Large intestine (tissue), 3 donors: ENCODE measurements around the gene LGR4. TPM values are rescaled to one million over a fixed set of nuclear protein-coding genes. Genes with fewer than 3 reads are reported as not detected.

ENCODE experiments used
- DNase-seq, 2 donors: peaks; one replicate each; pipeline versions ENCODE4 v3.0.0 to v3.0.0-alpha.2; 2013
- H3K27ac ChIP-seq: one replicate; pipeline ENCODE4 v1.5.1; 2013; ENCODE audit warnings: low read length
- H3K27me3 ChIP-seq: 2 replicates; pipeline ENCODE4 v1.6.1; 2013; ENCODE audit warnings: low read length; ENCODE audit not compliant: control insufficient read depth, insufficient read depth
- H3K36me3 ChIP-seq: 2 replicates; pipeline ENCODE4 v1.6.1; 2013; ENCODE audit warnings: low read length; ENCODE audit not compliant: control insufficient read depth, insufficient read depth
- H3K4me1 ChIP-seq: one replicate; pipeline ENCODE4 v1.6.1; 2013; ENCODE audit warnings: low read length; ENCODE audit not compliant: control insufficient read depth, insufficient read depth
- H3K4me3 ChIP-seq: one replicate; pipeline ENCODE4 v1.5.1; 2013; ENCODE audit warnings: low read length
- H3K9me3 ChIP-seq: one replicate; pipeline ENCODE4 v1.6.1; 2013; ENCODE audit warnings: mild to moderate bottlenecking, low read depth, low read length, moderate library complexity; ENCODE audit not compliant: control insufficient read depth
- WGBS: methylation state at CpG from one replicate; pipeline ENCODE4 v1.1.5; 2013; ENCODE audit warnings: low lambda C conversion rate; ENCODE audit not compliant: insufficient coverage; 5-methylcytosine and 5-hydroxymethylcytosine counted together
- polyA plus RNA-seq: library from polyadenylated mRNA; unstranded; fragments of 120-200 nt; gene quantifications from one replicate; pipeline ENCODE4 v1.2.1, GENCODE V29; 2013

Gene LGR4
- polyA plus RNA-seq, 1 donor, result 53.2 TPM

- Histone ChIP-seq H3K9me3 (no peaks in the 10 kb centered on the region), H3K36me3 (peaks cover 22% of the 10 kb centered on the region), H3K27ac (no peak overlapping the region), H3K4me3 (no peak overlapping the region), H3K27me3 (no peaks in the 10 kb centered on the region), H3K4me1 (no peaks in the 10 kb centered on the region)
- DNase-seq, result no peak
- no CpG with 5 or more reads among the region's 5 CpGs for WGBS
Measured at GRCh38 chr11:27489092-27489491, 16.5 kb upstream of the LGR4 start.

DNA sequence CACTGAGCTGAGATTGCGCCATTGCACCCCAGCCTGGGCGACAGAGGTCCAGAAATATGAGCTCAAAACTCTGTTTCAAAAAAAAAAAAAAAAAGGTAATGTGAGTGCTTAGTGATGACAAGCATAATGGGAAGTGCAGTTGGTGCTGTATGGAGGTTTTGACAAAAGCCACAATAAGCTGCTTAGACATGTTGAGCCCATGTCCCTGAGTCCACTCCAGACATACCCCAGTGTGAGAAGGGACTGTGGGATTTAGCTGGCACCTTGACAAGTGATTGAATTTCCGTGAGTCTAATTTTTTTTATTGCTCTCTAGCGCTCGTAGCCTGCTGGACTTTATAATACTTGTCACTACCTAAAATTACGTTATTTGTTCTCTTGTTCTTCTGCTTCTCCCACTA is 15.1 kb upstream of the LGR4 start:
- Histone ChIP-seq H3K4me1 (no peaks in the 10 kb centered on the region), H3K36me3 (peaks cover 19% of the 10 kb centered on the region)
- 91% methylated on average over 4 of the region's 6 CpGs for WGBS

GRCh38 chr11:27485930-27486773 is 13.6 kb upstream of the LGR4 start:
- peak in 1 of 2 donors; percentile 45 for DNase-seq
- Histone ChIP-seq H3K4me3 (no peak overlapping the region), H3K9me3 (no peaks in the 10 kb centered on the region), H3K27me3 (no peaks in the 10 kb centered on the region), H3K36me3 (peaks cover 9% of the 10 kb centered on the region), H3K4me1 (no peaks in the 10 kb centered on the region), H3K27ac (no peak overlapping the region)
- no CpG with 5 or more reads among the region's 4 CpGs for WGBS

More for the DNA sequence above, 15.1 kb upstream of the LGR4 start:
- no peaks in the 10 kb centered on the region for H3K27me3 ChIP-seq
- H3K4me3 ChIP-seq, result no peak overlapping the region
- DNase-seq, result no peak
- H3K9me3 ChIP-seq, result no peaks in the 10 kb centered on the region
- H3K27ac ChIP-seq, result no peak overlapping the region

- Histone ChIP-seq H3K9me3 (no peaks in the 10 kb centered on the region), H3K27ac (no peak overlapping the region), H3K4me3 (no peak overlapping the region), H3K4me1 (no peaks in the 10 kb centered on the region), H3K36me3 (no peaks in the 10 kb centered on the region), H3K27me3 (no peaks in the 10 kb centered on the region)
- no peak for DNase-seq
- WGBS, result no CpG with 5 or more reads among the region's 2 CpGs
Measured at GRCh38 chr11:27482793-27483192, 10.2 kb upstream of the LGR4 start.

- WGBS, result 97% methylated on average over 4 of the region's 4 CpGs
- H3K4me1 ChIP-seq, result no peaks in the 10 kb centered on the region
- H3K27me3 ChIP-seq, result no peaks in the 10 kb centered on the region
- no peaks in the 10 kb centered on the region for H3K36me3 ChIP-seq
- no peak for DNase-seq
- no peaks in the 10 kb centered on the region for H3K9me3 ChIP-seq
- no peak overlapping the region for H3K4me3 ChIP-seq
- no peak overlapping the region for H3K27ac ChIP-seq
Measured at GRCh38 chr11:27481992-27482391, 9.4 kb upstream of the LGR4 start.

- DNase-seq, result no peak
- Histone ChIP-seq H3K27ac (no peak overlapping the region), H3K4me1 (no peaks in the 10 kb centered on the region), H3K27me3 (no peaks in the 10 kb centered on the region), H3K4me3 (no peak overlapping the region), H3K36me3 (no peaks in the 10 kb centered on the region), H3K9me3 (no peaks in the 10 kb centered on the region)
- WGBS, result no CpG with 5 or more reads among the region's 2 CpGs
Measured at GRCh38 chr11:27477831-27478230, 5.2 kb upstream of the LGR4 start.

GRCh38 chr11:27477243-27477642 is 4.7 kb upstream of the LGR4 start:
- no peak for DNase-seq
- H3K27ac ChIP-seq, result no peak overlapping the region
- no peaks in the 10 kb centered on the region for H3K27me3 ChIP-seq
- no peaks in the 10 kb centered on the region for H3K9me3 ChIP-seq
- no peaks in the 10 kb centered on the region for H3K36me3 ChIP-seq
- no peaks in the 10 kb centered on the region for H3K4me1 ChIP-seq
- no peak overlapping the region for H3K4me3 ChIP-seq

DNA sequence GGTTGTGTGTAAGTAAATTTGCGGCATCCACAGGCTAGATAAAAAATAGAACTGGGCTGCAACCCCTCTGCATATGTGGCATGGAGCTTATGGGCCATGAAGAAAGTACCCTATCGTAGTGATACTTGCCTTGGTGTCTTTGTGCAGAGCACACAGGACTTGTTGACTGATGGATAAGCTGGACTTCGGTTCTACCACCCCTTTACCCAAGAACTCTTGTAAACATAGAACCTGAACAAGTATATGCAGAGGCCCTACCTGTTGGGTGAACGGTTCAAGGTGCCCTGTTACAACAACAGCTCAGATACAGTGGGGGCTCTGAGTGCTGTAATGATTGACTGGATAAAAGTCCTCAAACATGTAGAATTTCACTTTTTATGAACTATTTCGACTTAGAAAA is 3.0 kb upstream of the LGR4 start:
- Histone ChIP-seq H3K27ac (no peak overlapping the region), H3K36me3 (no peaks in the 10 kb centered on the region), H3K27me3 (no peaks in the 10 kb centered on the region), H3K9me3 (no peaks in the 10 kb centered on the region), H3K4me1 (no peaks in the 10 kb centered on the region), H3K4me3 (no peak overlapping the region)
- 71% methylated on average over 1 of the region's 5 CpGs for WGBS
- DNase-seq, result no peak

DNA sequence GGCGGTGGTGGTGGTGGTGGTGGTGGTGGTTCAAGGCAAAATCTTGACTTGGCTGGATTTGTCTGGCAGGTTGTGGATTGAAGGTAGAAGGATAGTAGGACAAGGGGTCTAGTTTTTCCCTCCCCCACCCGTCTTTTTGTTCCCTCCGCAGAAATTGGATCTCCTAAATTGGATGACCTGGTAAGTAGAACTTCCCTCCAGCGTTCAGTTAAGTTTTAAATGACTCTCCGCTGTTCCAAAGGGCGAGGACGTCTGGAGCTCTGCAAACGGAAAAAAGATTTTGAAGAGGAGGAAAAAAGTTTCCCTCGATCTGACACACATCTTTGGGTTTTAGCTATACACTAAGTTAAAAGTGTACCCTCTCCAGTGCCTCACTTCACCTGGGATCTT is 422 bp upstream of the LGR4 start:
- no CpG with 5 or more reads among the region's 9 CpGs for WGBS
- Histone ChIP-seq H3K36me3 (no peaks in the 10 kb centered on the region), H3K4me1 (peaks cover 14% of the 10 kb centered on the region), H3K27me3 (no peaks in the 10 kb centered on the region), H3K4me3 (peak overlapping the region; percentile 65), H3K27ac (peak overlapping the region; percentile 75), H3K9me3 (no peaks in the 10 kb centered on the region)
- no peak for DNase-seq

- no peak for DNase-seq
- Histone ChIP-seq H3K4me3 (peak overlapping the region; percentile 65), H3K4me1 (peaks cover 19% of the 10 kb centered on the region), H3K27ac (peak overlapping the region; percentile 86), H3K27me3 (no peaks in the 10 kb centered on the region), H3K36me3 (no peaks in the 10 kb centered on the region), H3K9me3 (no peaks in the 10 kb centered on the region)
- WGBS, result no CpG with 5 or more reads among the region's 79 CpGs
Measured at GRCh38 chr11:27471589-27472397, 797 bp downstream of the LGR4 start.
